K562 (cell line): ENCODE data around the gene SRPRA. TPM values are rescaled to one million over a fixed set of nuclear protein-coding genes. Genes with fewer than 3 reads are reported as not detected.

Source experiments
- ADNP ChIP-seq: fragments of 200-800 bp; sonication (Bioruptor generic); IDR thresholded peaks from 2 replicates; pipeline ENCODE4 v1.6.1; 2016; ENCODE audit warnings: missing genetic modification characterization, missing compliant biosample characterization
- JUN ChIP-seq, 2 experiments: sonication (generic) in 1 of 2; formaldehyde crosslinking in 1 of 2; IDR thresholded peaks; 2 replicates each; pipeline versions ENCODE4 v1.6.1 to v1.8.0; 2012 to 2022; ENCODE audit warnings: borderline replicate concordance in 2 of 2, mild to moderate bottlenecking in 2 of 2, improper control_type of control experiment in 1 of 2, low read depth in 1 of 2, low read length in 1 of 2, missing genetic modification reagents in 1 of 2
- JUND ChIP-seq, 2 experiments: IDR thresholded peaks; 2 replicates in 1 of 2; 3 replicates in 1 of 2; pipeline ENCODE4 v1.6.1; 2011; ENCODE audit warnings: borderline replicate concordance in 2 of 2, low read depth in 2 of 2, low read length in 2 of 2, improper control_type of control experiment in 1 of 2, missing biosample characterization in 1 of 2, missing genetic modification characterization in 1 of 2, missing genetic modification reagents in 1 of 2
- NBN ChIP-seq: fragments of 450-650 bp; IDR thresholded peaks from 2 replicates; pipeline ENCODE4 v1.6.1; 2016; ENCODE audit warnings: low read depth, mild to moderate bottlenecking
- NFE2L1 ChIP-seq: fragments of 450-650 bp; IDR thresholded peaks from 2 replicates; pipeline ENCODE4 v1.6.1; 2016; ENCODE audit warnings: missing genetic modification characterization, low read depth, mild to moderate bottlenecking, missing compliant biosample characterization, moderate library complexity, borderline replicate concordance
- NRF1 ChIP-seq, 2 experiments: fragments of 450-650 bp; IDR thresholded peaks in 1 of 2; conservative IDR thresholded peaks in 1 of 2; 2 replicates each; pipeline ENCODE4 v1.6.1; 2014; ENCODE audit warnings: mild to moderate bottlenecking in 2 of 2
- POLR2H ChIP-seq: IDR thresholded peaks from 2 replicates; pipeline ENCODE4 v1.6.1; 2016; ENCODE audit warnings: missing genetic modification characterization, low read depth, mild to moderate bottlenecking, control low read depth, missing compliant biosample characterization, moderate library complexity
- PRMT5 ChIP-seq: sonication (generic); formaldehyde crosslinking; IDR thresholded peaks from 2 replicates; pipeline ENCODE4 v1.5.0; 2020; ENCODE audit warnings: missing genetic modification reagents
- SIX5 ChIP-seq, 2 experiments: IDR thresholded peaks; 2 replicates each; pipeline ENCODE4 v1.6.1; 2011; ENCODE audit warnings: low read length in 2 of 2, borderline replicate concordance in 1 of 2, low read depth in 1 of 2, mild to moderate bottlenecking in 1 of 2, moderate library complexity in 1 of 2; ENCODE audit not compliant: insufficient read depth in 1 of 2
- TEAD4 ChIP-seq, 2 experiments: sonication (generic) in 1 of 2; formaldehyde crosslinking in 1 of 2; IDR thresholded peaks; 2 replicates each; pipeline versions ENCODE4 v1.6.1 to v1.8.0; 2012 to 2022; ENCODE audit warnings: borderline replicate concordance in 1 of 2, inconsistent platforms in 1 of 2, low read length in 1 of 2, mild to moderate bottlenecking in 1 of 2, missing genetic modification reagents in 1 of 2
- ZBTB7A ChIP-seq: IDR thresholded peaks from 2 replicates; pipeline ENCODE4 v1.6.1; 2011; ENCODE audit warnings: low read depth, mild to moderate bottlenecking, low read length, moderate library complexity, borderline replicate concordance; ENCODE audit not compliant: control insufficient read depth
- polyA plus RNA-seq, 8 experiments: library from polyadenylated mRNA; depleted of rRNA in 4 of 8; stranded (reverse) in 5 of 8; unstranded in 3 of 8; fragments of >200 nt; fragmentation: Nextera tagmentation in 2 of 8; fragmentation: Illumina TruSeq in 1 of 8; extraction: Ambion mirVana in 2 of 8; extraction: Trizol in 1 of 8; gene quantifications; 2 replicates each; pipeline versions ENCODE4 v1.2.1 to v1.2.3, GENCODE V29; 2011 to 2014; ENCODE audit warnings: inconsistent platforms in 1 of 8, missing spikeins in 1 of 8
- total RNA-seq, 7 experiments: library from RNA; depleted of rRNA in 6 of 7; stranded (reverse); fragments of >200 nt in 6 of 7; fragmentation: Illumina TruSeq in 2 of 7; extraction: Trizol in 2 of 7; gene quantifications; 2 replicates each; pipeline versions ENCODE4 v1.2.1 to v1.2.3, GENCODE V29; 2011 to 2021; ENCODE audit warnings: low replicate concordance in 1 of 7
- TF ChIP-seq, protein P1 (sequence below): sonication (generic); formaldehyde crosslinking; IDR thresholded peaks from 2 replicates; pipeline ENCODE4 v1.8.1; 2023; ENCODE audit warnings: mild to moderate bottlenecking, missing genetic modification reagents
- TF ChIP-seq, protein P2 (sequence below): sonication (generic); formaldehyde crosslinking; IDR thresholded peaks from 2 replicates; pipeline ENCODE4 v1.9.0; 2022; ENCODE audit warnings: mild to moderate bottlenecking, missing genetic modification reagents
- TF ChIP-seq, protein P3 (sequence below), 2 experiments: fragments of 450-650 bp in 1 of 2; sonication (generic) in 1 of 2; formaldehyde crosslinking in 1 of 2; IDR thresholded peaks in 1 of 2; conservative IDR thresholded peaks in 1 of 2; 2 replicates each; pipeline versions ENCODE4 v1.6.1 to v1.8.1; 2016 to 2023; ENCODE audit warnings: mild to moderate bottlenecking in 2 of 2, moderate library complexity in 2 of 2, inconsistent platforms in 1 of 2, missing genetic modification reagents in 1 of 2

The SRPRA gene
- total and polyA plus RNA-seq, 9 of the 15 experiments (the other 6 are each of a cell fraction or from before 2014, with no cell fraction given) = 33.5 to 124 (median 80.0) TPM

DNA sequence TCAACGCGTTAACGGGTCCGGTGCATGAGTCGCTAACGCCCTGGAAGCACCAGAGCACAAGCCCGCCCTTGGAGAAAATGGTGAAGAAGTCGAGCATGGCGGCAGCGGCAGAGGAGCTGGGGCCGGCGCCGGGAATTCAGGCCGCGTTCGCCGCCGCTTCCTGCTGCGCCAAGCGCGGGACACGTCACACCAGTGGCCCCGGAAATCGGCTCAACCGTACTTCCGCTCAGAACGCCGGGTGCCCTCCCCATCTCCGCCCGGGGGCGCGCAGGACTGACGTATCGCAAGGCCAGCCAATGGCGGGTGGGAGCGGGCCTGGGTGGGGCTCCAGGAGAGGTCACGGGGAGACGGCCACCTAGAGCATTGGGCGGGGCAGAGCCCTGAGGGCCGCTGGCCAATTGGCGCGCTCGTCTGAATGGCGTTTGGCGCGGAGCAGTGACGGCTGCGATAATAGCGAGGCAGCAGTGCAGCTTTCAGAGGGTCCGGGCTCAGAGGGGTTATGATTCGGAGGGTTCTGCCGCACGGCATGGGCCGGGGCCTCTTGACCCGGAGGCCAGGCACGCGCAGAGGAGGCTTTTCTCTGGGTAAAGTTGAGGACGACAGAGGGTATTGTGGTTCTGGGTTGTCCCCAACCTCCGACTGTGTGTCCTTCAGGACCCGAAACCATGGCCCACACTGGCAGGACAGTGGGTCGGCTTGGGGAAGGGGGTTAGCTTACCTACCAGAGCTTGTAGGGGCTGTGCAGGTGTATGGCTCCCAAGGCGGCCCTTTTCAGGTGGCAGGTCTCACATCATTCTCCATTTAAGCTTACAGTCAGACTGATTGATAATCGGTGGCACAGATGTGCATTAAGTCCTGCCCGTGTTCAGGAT lies at the start of gene SRPRA, which contains the start of gene FOXRED1 (continued):
- TF ChIP-seq, protein P1, sequence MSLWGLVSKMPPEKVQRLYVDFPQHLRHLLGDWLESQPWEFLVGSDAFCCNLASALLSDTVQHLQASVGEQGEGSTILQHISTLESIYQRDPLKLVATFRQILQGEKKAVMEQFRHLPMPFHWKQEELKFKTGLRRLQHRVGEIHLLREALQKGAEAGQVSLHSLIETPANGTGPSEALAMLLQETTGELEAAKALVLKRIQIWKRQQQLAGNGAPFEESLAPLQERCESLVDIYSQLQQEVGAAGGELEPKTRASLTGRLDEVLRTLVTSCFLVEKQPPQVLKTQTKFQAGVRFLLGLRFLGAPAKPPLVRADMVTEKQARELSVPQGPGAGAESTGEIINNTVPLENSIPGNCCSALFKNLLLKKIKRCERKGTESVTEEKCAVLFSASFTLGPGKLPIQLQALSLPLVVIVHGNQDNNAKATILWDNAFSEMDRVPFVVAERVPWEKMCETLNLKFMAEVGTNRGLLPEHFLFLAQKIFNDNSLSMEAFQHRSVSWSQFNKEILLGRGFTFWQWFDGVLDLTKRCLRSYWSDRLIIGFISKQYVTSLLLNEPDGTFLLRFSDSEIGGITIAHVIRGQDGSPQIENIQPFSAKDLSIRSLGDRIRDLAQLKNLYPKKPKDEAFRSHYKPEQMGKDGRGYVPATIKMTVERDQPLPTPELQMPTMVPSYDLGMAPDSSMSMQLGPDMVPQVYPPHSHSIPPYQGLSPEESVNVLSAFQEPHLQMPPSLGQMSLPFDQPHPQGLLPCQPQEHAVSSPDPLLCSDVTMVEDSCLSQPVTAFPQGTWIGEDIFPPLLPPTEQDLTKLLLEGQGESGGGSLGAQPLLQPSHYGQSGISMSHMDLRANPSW (CRISPR knock-in tag) = no peak
- TF ChIP-seq ZBTB7A (peak; percentile 57), POLR2H (peak; percentile 79), NBN (peak; percentile 74; the same call in 1 of the 2 replicates), ADNP (tag) (no peak), JUND (IDR thresholded peaks at IDR 0.05; ENCODE audit: borderline replicate concordance, low read depth, low read length) (peak; percentile 72), JUND (tag; IDR thresholded peaks at IDR 0.05; ENCODE audit: borderline replicate concordance, low read depth, low read length) (no peak), NFE2L1 (tag) (no peak), PRMT5 (no peak), NRF1 (conservative IDR thresholded peaks at IDR 0.05 in 1 of 2, IDR thresholded peaks at IDR 0.05 in 1 of 2) (peak; percentile 69 to 79), TEAD4 (IDR thresholded peaks at IDR 0.05; ENCODE audit: low read length) (0 out of 2 replicates have a peak, but pooled peaks have one; percentile 37), TEAD4 (CRISPR knock-in tag; IDR thresholded peaks at IDR 0.05; ENCODE audit: borderline replicate concordance) (no peak), JUN (IDR thresholded peaks at IDR 0.05; ENCODE audit: borderline replicate concordance, low read depth, low read length) (peak; percentile 10; the same call in 1 of the 2 replicates), JUN (CRISPR knock-in tag; IDR thresholded peaks at IDR 0.05; ENCODE audit: borderline replicate concordance) (no peak), SIX5 (IDR thresholded peaks at IDR 0.05; ENCODE audit: borderline replicate concordance in 1 of 2, insufficient read depth in 1 of 2, low read depth in 1 of 2, low read length in 2 of 2) (peak in 1 of 2 experiments; percentile 3; a peak in 1 of 4 replicates)
- TF ChIP-seq, protein P2, sequence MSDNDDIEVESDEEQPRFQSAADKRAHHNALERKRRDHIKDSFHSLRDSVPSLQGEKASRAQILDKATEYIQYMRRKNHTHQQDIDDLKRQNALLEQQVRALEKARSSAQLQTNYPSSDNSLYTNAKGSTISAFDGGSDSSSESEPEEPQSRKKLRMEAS (CRISPR knock-in tag) = peak; percentile 65
- TF ChIP-seq, protein P3, sequence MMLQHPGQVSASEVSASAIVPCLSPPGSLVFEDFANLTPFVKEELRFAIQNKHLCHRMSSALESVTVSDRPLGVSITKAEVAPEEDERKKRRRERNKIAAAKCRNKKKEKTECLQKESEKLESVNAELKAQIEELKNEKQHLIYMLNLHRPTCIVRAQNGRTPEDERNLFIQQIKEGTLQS (IDR thresholded peaks at IDR 0.05) = no peak
- TF ChIP-seq, protein P3 (CRISPR knock-in tag; conservative IDR thresholded peaks at IDR 0.05) = no peak
